ENCODE data around the gene GRIK4. TPM values are rescaled to one million over a fixed set of nuclear protein-coding genes. Genes with fewer than 3 reads are reported as not detected.

Gene GRIK4
- total RNA-seq, 1 experiment from 2014 or later = 3.3 TPM

DNA sequence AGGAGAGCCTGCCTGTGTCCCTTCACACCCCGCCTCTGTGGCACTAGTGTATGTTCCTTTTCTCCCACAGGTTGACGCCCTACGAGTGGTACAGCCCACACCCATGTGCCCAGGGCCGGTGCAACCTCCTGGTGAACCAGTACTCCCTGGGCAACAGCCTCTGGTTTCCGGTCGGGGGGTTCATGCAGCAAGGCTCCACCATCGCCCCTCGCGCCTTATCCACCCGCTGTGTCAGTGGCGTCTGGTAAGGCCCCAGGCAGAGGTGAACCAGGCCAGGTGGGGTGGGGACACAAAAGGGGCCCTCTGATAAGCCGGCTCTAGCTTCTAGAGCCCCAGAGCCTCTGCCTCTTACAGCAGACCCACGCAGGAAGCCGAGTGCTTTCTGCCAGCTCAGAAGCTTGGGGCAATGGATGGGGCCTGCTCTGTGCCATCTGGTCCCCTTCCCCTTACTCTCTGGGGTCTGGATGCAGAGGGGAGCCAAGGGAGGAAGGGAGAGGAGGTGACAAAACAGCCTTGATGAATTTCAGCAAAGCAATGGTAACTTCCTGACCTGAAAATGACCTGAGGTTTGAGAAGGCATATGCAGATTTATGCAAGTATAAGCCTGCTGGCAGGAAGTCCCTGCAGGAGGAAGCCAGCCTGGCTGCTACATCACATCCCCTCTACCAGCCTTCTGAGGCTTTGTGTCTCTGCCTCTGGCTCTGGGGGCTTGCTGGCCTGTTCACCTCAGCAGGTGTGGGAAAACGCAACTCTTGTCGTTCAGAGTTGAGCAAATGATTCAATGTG lies 445.4 kb downstream of the GRIK4 start:
- no peaks in the 10 kb centered on the region for H3K27me3 Mint-ChIP-seq (ENCODE audit: low read depth)
- no peak for TF ChIP-seq JAZF1 (CRISPR knock-in tag; IDR thresholded peaks at IDR 0.05)
- peak; percentile 43; the same call in 1 of the 2 replicates for TF ChIP-seq SP1 (CRISPR knock-in tag; conservative IDR thresholded peaks at IDR 0.05)
- no peak for TF ChIP-seq ZNF263 (CRISPR knock-in tag; IDR thresholded peaks at IDR 0.05; ENCODE audit: low read depth)
- peak; percentile 62; the same call in 1 of the 2 replicates for TF ChIP-seq CBFB (CRISPR knock-in tag; IDR thresholded peaks at IDR 0.05; ENCODE audit: low read depth)
- no peak for TF ChIP-seq ZNF317 (CRISPR knock-in tag; IDR thresholded peaks at IDR 0.05; ENCODE audit: borderline replicate concordance, low read depth)
- TF ChIP-seq, protein P1, sequence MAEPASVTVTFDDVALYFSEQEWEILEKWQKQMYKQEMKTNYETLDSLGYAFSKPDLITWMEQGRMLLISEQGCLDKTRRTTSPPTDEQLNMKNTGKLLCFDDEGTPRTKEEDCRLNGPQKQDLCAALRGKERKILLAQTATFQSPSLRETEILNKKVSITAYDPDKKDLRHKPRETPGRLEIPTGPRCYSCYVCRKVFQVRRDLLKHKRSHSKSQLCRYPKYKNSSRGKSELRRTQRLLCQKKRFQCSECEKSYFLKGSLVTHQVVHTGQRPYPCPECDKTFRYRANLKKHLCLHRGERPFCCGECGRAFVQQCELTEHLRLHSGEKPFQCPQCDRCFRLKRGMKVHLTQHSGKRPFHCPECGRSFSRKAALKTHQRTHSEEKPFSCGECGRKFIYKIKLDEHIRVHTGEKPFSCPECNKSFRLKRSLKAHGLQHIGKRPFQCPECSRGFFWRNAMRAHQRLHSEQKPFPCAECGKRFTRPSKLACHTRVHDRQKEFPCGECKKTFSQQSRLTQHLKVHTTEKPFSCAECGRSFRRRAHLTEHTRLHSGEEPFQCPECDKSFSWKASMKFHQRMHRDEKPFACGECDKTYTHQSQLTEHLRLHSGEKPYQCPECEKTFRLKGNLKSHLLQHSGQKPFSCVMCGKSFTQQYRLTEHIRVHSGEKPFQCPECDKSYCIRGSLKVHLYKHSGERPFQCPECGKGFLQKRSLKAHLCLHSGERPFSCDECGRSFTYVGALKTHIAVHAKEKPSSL (CRISPR knock-in tag; conservative IDR thresholded peaks at IDR 0.05) = no peak
- no peak for TF ChIP-seq TP53 (CRISPR knock-in tag; IDR thresholded peaks at IDR 0.05)
- TF ChIP-seq, protein P2, sequence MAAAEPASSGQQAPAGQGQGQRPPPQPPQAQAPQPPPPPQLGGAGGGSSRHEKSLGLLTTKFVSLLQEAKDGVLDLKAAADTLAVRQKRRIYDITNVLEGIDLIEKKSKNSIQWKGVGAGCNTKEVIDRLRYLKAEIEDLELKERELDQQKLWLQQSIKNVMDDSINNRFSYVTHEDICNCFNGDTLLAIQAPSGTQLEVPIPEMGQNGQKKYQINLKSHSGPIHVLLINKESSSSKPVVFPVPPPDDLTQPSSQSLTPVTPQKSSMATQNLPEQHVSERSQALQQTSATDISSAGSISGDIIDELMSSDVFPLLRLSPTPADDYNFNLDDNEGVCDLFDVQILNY (CRISPR knock-in tag; IDR thresholded peaks at IDR 0.05) = no peak
- TF ChIP-seq HMGA2 (CRISPR knock-in tag; IDR thresholded peaks at IDR 0.05) = no peak
- TF ChIP-seq CREM (CRISPR knock-in tag; IDR thresholded peaks at IDR 0.05) = no peak
- TF ChIP-seq SOX15 (CRISPR knock-in tag; IDR thresholded peaks at IDR 0.05) = no peak
- no peak for TF ChIP-seq ZNF281 (CRISPR knock-in tag; IDR thresholded peaks at IDR 0.05)
- TF ChIP-seq CDX4 (CRISPR knock-in tag; IDR thresholded peaks at IDR 0.05; ENCODE audit: borderline replicate concordance) = no peak
- no peak for TF ChIP-seq STAT6 (CRISPR knock-in tag; conservative IDR thresholded peaks at IDR 0.05; ENCODE audit: low read depth)
- peak; percentile 36 for TF ChIP-seq FOXK1 (CRISPR knock-in tag; IDR thresholded peaks at IDR 0.05)
- TF ChIP-seq, protein P3, sequence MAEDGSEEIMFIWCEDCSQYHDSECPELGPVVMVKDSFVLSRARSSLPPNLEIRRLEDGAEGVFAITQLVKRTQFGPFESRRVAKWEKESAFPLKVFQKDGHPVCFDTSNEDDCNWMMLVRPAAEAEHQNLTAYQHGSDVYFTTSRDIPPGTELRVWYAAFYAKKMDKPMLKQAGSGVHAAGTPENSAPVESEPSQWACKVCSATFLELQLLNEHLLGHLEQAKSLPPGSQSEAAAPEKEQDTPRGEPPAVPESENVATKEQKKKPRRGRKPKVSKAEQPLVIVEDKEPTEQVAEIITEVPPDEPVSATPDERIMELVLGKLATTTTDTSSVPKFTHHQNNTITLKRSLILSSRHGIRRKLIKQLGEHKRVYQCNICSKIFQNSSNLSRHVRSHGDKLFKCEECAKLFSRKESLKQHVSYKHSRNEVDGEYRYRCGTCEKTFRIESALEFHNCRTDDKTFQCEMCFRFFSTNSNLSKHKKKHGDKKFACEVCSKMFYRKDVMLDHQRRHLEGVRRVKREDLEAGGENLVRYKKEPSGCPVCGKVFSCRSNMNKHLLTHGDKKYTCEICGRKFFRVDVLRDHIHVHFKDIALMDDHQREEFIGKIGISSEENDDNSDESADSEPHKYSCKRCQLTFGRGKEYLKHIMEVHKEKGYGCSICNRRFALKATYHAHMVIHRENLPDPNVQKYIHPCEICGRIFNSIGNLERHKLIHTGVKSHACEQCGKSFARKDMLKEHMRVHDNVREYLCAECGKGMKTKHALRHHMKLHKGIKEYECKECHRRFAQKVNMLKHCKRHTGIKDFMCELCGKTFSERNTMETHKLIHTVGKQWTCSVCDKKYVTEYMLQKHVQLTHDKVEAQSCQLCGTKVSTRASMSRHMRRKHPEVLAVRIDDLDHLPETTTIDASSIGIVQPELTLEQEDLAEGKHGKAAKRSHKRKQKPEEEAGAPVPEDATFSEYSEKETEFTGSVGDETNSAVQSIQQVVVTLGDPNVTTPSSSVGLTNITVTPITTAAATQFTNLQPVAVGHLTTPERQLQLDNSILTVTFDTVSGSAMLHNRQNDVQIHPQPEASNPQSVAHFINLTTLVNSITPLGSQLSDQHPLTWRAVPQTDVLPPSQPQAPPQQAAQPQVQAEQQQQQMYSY (CRISPR knock-in tag; IDR thresholded peaks at IDR 0.05) = no peak
- TF ChIP-seq ATF1 (CRISPR knock-in tag; IDR thresholded peaks at IDR 0.05) = no peak
- no peak for TF ChIP-seq SMAD3 (CRISPR knock-in tag; IDR thresholded peaks at IDR 0.05; ENCODE audit: borderline replicate concordance)
- TF ChIP-seq SMAD4 (CRISPR knock-in tag; IDR thresholded peaks at IDR 0.05) = no peak
- TF ChIP-seq ATF3 (CRISPR knock-in tag; conservative IDR thresholded peaks at IDR 0.05) = no peak
- no peak for TF ChIP-seq ELF4 (CRISPR knock-in tag; IDR thresholded peaks at IDR 0.05; ENCODE audit: low read depth)
- no peaks in the 10 kb centered on the region for H3K9me3 Mint-ChIP-seq
- DNase-seq (ENCODE audit: low spot score) (peak; percentile 48), ATAC-seq (peak; percentile 78)
- peaks cover 39% of the 10 kb centered on the region for H3K4me1 Mint-ChIP-seq
- H3K27ac Mint-ChIP-seq = peak overlapping the region; percentile 91
- ChIA-PET POLR2A (no interaction called here), CTCF (interaction anchor here (0.6 to 2.3 kb wide), 2 partner anchors 12 to 27 kb away, joined by 3 to 9 read pairs; no protein-coding TSS in a partner anchor)
- H3K4me3 Mint-ChIP-seq = no peak overlapping the region
- H3K36me3 Mint-ChIP-seq = no peaks in the 10 kb centered on the region

Measured in WTC11 (cell line).